Measurements from ENCODE around the gene SMPD1. TPM values are rescaled to one million over a fixed set of nuclear protein-coding genes. Genes with fewer than 3 reads are reported as not detected.

Gene SMPD1
- total RNA-seq, 2 donors from 2014 or later, result 44.5 to 71.7 TPM

- DNase-seq (ENCODE audit: low spot score), result no peak
- no peaks in the 10 kb centered on the region for H3K4me1 ChIP-seq
- TF ChIP-seq, protein P1, sequence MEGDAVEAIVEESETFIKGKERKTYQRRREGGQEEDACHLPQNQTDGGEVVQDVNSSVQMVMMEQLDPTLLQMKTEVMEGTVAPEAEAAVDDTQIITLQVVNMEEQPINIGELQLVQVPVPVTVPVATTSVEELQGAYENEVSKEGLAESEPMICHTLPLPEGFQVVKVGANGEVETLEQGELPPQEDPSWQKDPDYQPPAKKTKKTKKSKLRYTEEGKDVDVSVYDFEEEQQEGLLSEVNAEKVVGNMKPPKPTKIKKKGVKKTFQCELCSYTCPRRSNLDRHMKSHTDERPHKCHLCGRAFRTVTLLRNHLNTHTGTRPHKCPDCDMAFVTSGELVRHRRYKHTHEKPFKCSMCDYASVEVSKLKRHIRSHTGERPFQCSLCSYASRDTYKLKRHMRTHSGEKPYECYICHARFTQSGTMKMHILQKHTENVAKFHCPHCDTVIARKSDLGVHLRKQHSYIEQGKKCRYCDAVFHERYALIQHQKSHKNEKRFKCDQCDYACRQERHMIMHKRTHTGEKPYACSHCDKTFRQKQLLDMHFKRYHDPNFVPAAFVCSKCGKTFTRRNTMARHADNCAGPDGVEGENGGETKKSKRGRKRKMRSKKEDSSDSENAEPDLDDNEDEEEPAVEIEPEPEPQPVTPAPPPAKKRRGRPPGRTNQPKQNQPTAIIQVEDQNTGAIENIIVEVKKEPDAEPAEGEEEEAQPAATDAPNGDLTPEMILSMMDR (IDR thresholded peaks at IDR 0.05), result no peak
- no peaks in the 10 kb centered on the region for H3K36me3 ChIP-seq
- no peak overlapping the region for H3K4me3 ChIP-seq
- peak overlapping the region in 1 of 2 donors; percentile 25 for H3K27ac ChIP-seq
- H3K27me3 ChIP-seq, result no peaks in the 10 kb centered on the region
- H3K9me3 ChIP-seq, result no peaks in the 10 kb centered on the region
Measured at GRCh38 chr11:6378640-6378989, 11.7 kb upstream of the SMPD1 start.

DNA sequence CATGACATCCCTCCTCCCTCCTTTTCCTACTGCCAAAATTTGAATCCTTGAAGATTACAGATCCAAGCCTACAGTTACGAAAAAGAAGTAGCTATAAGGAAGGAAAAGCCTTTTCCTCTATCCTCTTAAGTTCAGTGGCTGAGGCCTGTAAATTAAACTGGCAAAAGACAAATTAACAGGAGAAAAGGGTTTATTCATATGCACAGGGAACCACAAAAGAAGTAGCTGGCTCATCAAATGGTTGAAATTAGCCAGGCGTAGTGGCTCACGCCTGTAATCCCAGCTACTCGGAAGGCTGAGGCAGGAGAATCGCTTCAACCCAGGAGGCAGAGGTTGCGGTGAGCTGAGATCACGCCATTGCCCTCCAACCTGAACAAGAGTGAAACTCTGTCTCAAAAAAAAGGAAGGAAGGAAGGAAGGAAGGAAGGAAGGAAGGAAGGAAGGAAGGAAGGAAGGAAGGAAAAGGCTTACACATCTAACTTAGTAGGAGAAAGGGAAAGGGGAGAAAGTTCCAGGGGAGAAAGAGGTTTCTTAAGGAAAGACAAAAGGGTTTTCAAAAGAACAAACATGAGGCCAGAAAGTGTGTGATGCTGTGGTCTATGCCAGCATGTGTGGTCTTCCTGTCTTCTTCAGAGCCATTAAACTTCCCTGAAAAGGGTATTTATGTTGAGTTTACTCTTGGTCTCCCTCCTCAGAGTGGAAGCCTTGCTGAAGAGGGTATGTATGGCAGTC, 5.1 kb upstream of the SMPD1 start:
- Histone ChIP-seq H3K36me3 (no peaks in the 10 kb centered on the region), H3K4me3 (no peak overlapping the region), H3K4me1 (peaks cover 0 to 9% of the 10 kb centered on the region in 2 donors), H3K9me3 (no peaks in the 10 kb centered on the region), H3K27ac (no peak overlapping the region), H3K27me3 (no peaks in the 10 kb centered on the region)
- no peak for DNase-seq (ENCODE audit: low spot score)
- TF ChIP-seq, protein P1 (IDR thresholded peaks at IDR 0.05), result no peak

DNA sequence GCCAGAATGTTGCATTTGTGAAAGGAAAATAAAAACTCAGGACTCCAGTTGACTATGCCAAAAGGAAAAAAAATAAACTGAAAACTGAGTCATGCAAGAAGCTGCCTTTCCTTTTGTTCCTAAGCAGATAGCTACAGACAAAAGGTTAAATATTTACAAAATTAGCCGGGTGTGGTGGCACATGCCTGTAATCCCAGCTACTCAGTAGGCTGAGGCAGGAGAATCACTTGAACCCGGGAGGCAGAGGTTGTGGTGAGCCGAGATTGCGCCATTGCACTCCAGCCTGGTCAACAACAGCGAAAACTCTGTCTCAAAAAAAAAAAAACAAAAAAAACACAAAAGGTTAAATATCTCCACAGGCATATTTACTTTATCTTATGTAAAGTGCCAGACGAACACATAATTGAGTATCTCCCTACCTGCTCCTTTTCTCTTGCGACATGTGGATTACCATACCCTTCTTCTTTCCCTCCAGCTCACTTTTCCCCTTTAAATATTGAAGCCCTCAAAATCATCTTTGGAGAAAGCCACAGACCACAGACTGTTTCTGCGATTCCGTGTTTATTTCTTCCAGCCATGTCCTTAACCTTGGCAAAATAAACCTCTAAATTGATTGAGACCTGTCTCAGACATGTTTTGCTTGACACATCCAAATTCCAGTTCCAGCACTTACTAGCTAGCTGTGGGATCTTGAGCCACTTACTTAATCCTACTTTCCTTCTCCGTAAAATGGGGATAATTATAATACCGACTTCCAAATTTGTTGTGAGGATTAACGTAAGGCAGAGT, 2.3 kb upstream of the SMPD1 start:
- H3K9me3 ChIP-seq, result no peaks in the 10 kb centered on the region
- H3K4me1 ChIP-seq, result peaks cover 0 to 22% of the 10 kb centered on the region in 2 donors
- no peak overlapping the region for H3K27ac ChIP-seq
- peaks cover 3% of the 10 kb centered on the region for H3K36me3 ChIP-seq
- no peak for DNase-seq (ENCODE audit: low spot score)
- H3K27me3 ChIP-seq, result no peaks in the 10 kb centered on the region
- TF ChIP-seq, protein P1 (IDR thresholded peaks at IDR 0.05), result no peak
- H3K4me3 ChIP-seq, result no peak overlapping the region

DNA sequence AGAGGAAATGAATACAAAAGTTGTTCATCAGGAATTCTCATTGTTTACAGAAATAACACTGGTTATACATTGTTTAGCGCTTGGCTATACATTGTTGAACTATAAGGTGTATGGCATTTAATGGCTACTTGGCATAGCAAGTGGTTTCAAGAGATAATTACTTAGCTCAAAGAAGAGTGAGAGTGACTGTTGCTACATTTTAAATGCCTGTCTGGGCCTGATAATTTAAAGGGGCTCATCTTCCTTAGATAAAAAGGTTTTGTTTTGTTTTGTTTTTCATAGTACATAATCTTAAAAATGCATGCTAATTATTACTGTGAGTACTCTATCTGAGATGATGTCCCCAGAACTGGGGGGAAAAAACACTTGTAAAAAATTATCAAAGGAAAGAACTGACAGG, 1.5 kb upstream of the SMPD1 start:
- TF ChIP-seq, protein P1 (IDR thresholded peaks at IDR 0.05), result no peak

GRCh38 chr11:6390718-6391469, 620 bp downstream of the SMPD1 start:
- Histone ChIP-seq H3K27ac (peak overlapping the region; percentile 92 to 94), H3K27me3 (no peaks in the 10 kb centered on the region), H3K36me3 (peaks cover 30% of the 10 kb centered on the region), H3K4me3 (peak overlapping the region; percentile 86 to 92), H3K4me1 (peaks cover 0 to 22% of the 10 kb centered on the region in 2 donors), H3K9me3 (no peaks in the 10 kb centered on the region)
- TF ChIP-seq, protein P1 (IDR thresholded peaks at IDR 0.05), result no peak
- no peak for DNase-seq (ENCODE audit: low spot score)

More for the DNA sequence above, 1.5 kb upstream of the SMPD1 start:
- H3K36me3 ChIP-seq, result peaks cover 9% of the 10 kb centered on the region
- peaks cover 0 to 22% of the 10 kb centered on the region in 2 donors for H3K4me1 ChIP-seq
- no peaks in the 10 kb centered on the region for H3K9me3 ChIP-seq
- no peak overlapping the region for H3K4me3 ChIP-seq
- H3K27me3 ChIP-seq, result no peaks in the 10 kb centered on the region
- no peak for DNase-seq (ENCODE audit: low spot score)
- H3K27ac ChIP-seq, result peak overlapping the region in 1 of 2 donors; percentile 94
